ENCODE results near the gene TTC39B.

DNA sequence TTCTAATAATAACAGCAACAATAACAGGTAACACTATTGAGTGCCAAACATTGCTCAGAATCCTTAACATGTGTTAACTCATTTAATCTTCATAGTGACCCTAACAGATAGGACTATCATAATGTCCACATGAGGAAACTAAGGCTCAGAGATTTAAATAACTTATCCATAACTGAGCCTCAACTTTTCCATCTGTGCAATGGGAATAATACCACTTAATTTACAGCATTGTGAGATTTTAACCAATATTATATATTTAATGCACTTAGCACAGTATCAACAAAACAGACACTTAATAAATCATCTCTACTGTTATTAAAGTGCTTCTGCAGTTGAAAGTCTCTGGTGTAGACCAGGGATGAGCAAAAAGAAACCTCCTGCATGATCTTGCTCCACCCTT lies 28.2 kb downstream of the TTC39B start:
- TF ChIP-seq CREB1 (IDR thresholded peaks at IDR 0.05; ENCODE audit: low read depth) (no peak), FOXM1 (IDR thresholded peaks at IDR 0.05; ENCODE audit: borderline replicate concordance, low read depth) (no peak), TAF1 (IDR thresholded peaks at IDR 0.05; ENCODE audit: low read depth) (no peak), RAD21 (IDR thresholded peaks at IDR 0.05; ENCODE audit: low read depth) (no peak), EP300 (IDR thresholded peaks at IDR 0.05; ENCODE audit: borderline replicate concordance) (no peak), YY1 (IDR thresholded peaks at IDR 0.05; ENCODE audit: low read depth) (no peak), EGR1 (IDR thresholded peaks at IDR 0.05) (no peak), NFIC (IDR thresholded peaks at IDR 0.05) (no peak), TEAD4 (IDR thresholded peaks at IDR 0.05) (no peak), CEBPB (IDR thresholded peaks at IDR 0.05) (no peak)
- TF ChIP-seq, protein P1, sequence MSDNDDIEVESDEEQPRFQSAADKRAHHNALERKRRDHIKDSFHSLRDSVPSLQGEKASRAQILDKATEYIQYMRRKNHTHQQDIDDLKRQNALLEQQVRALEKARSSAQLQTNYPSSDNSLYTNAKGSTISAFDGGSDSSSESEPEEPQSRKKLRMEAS (IDR thresholded peaks at IDR 0.05), result no peak
- TF ChIP-seq, protein P2, sequence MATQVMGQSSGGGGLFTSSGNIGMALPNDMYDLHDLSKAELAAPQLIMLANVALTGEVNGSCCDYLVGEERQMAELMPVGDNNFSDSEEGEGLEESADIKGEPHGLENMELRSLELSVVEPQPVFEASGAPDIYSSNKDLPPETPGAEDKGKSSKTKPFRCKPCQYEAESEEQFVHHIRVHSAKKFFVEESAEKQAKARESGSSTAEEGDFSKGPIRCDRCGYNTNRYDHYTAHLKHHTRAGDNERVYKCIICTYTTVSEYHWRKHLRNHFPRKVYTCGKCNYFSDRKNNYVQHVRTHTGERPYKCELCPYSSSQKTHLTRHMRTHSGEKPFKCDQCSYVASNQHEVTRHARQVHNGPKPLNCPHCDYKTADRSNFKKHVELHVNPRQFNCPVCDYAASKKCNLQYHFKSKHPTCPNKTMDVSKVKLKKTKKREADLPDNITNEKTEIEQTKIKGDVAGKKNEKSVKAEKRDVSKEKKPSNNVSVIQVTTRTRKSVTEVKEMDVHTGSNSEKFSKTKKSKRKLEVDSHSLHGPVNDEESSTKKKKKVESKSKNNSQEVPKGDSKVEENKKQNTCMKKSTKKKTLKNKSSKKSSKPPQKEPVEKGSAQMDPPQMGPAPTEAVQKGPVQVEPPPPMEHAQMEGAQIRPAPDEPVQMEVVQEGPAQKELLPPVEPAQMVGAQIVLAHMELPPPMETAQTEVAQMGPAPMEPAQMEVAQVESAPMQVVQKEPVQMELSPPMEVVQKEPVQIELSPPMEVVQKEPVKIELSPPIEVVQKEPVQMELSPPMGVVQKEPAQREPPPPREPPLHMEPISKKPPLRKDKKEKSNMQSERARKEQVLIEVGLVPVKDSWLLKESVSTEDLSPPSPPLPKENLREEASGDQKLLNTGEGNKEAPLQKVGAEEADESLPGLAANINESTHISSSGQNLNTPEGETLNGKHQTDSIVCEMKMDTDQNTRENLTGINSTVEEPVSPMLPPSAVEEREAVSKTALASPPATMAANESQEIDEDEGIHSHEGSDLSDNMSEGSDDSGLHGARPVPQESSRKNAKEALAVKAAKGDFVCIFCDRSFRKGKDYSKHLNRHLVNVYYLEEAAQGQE (IDR thresholded peaks at IDR 0.05; ENCODE audit: low read depth), result no peak

All from Ishikawa (cell line).